ENCODE results near the gene YEATS2. TPM values are rescaled to one million over a fixed set of nuclear protein-coding genes. Genes with fewer than 3 reads are reported as not detected.

YEATS2 gene
- total RNA-seq, 2 experiments from 2014 or later: 68.2 to 77.2 TPM

GRCh38 chr3:183718012-183718411 lies 20.4 kb downstream of the YEATS2 start:
- ChIA-PET CTCF (ENCODE audit: unreplicated experiment) (no interaction called here), POLR2A (interaction anchor here (0.6 to 0.8 kb wide), 5 partner anchors 9 to 183 kb away, joined by 3 to 4 read pairs (median 3); no protein-coding TSS in a partner anchor)
- no peaks in the 10 kb centered on the region for H3K4me1 ChIP-seq (ENCODE audit: insufficient read depth, low read length, poor library complexity, severe bottlenecking)
- H3K4me3 ChIP-seq (ENCODE audit: low read depth, low read length, poor library complexity, severe bottlenecking): no peak overlapping the region
- no peak overlapping the region for H3K27ac ChIP-seq (ENCODE audit: low read depth, low read length, poor library complexity, severe bottlenecking)
- TF ChIP-seq CTCF (conservative IDR thresholded peaks at IDR 0.05; ENCODE audit: low read length): no peak
- no peak for TF ChIP-seq EZH2phosphoT487 (IDR thresholded peaks at IDR 0.05; ENCODE audit: borderline replicate concordance, low read depth, low read length)
- intact Hi-C loops (cut with micrococcal nuclease; ENCODE audit: unreplicated experiment): no loop called here
- peaks cover 88% of the 10 kb centered on the region for H3K36me3 ChIP-seq (ENCODE audit: insufficient read depth, low read length)
- no TSS peak for BruUV-seq (replicated peaks)
- peaks cover 43% of the 10 kb centered on the region for H3K79me2 ChIP-seq (ENCODE audit: insufficient read depth, low read depth, low read length)
- H2AFZ ChIP-seq (ENCODE audit: low read length): no peak overlapping the region
- no peaks in the 10 kb centered on the region for H4K20me1 ChIP-seq (ENCODE audit: insufficient read depth, low read length)
- H3K9me3 ChIP-seq (ENCODE audit: low read length): no peaks in the 10 kb centered on the region
- no peaks in the 10 kb centered on the region for H3K9me2 ChIP-seq (ENCODE audit: insufficient read depth, low read length)
- DNase-seq (ENCODE audit: low spot score): no peak
- no peak overlapping the region for H3K4me2 ChIP-seq (ENCODE audit: low read length)

GRCh38 chr3:183725387-183725786 lies 27.8 kb downstream of the YEATS2 start:
- no peak overlapping the region for H3K4me3 ChIP-seq (ENCODE audit: low read depth, low read length, poor library complexity, severe bottlenecking)
- H3K27ac ChIP-seq (ENCODE audit: low read depth, low read length, poor library complexity, severe bottlenecking): no peak overlapping the region
- no peaks in the 10 kb centered on the region for H4K20me1 ChIP-seq (ENCODE audit: insufficient read depth, low read length)
- H3K9me2 ChIP-seq (ENCODE audit: insufficient read depth, low read length): no peaks in the 10 kb centered on the region
- H3K4me2 ChIP-seq (ENCODE audit: low read length): no peak overlapping the region
- H3K79me2 ChIP-seq (ENCODE audit: insufficient read depth, low read depth, low read length): 0 out of 2 replicates have a peak, but pooled peaks cover 4% of the 10 kb centered on the region
- TF ChIP-seq CTCF (conservative IDR thresholded peaks at IDR 0.05; ENCODE audit: low read length) (no peak), EZH2phosphoT487 (IDR thresholded peaks at IDR 0.05; ENCODE audit: borderline replicate concordance, low read depth, low read length) (no peak)
- ChIA-PET POLR2A (interaction anchor here (0.6 kb wide), 1 partner anchor 151 kb away, joined by 5 read pairs; no protein-coding TSS in a partner anchor), CTCF (ENCODE audit: unreplicated experiment) (no interaction called here)
- H3K36me3 ChIP-seq (ENCODE audit: insufficient read depth, low read length): peaks cover 99% of the 10 kb centered on the region
- H3K4me1 ChIP-seq (ENCODE audit: insufficient read depth, low read length, poor library complexity, severe bottlenecking): no peaks in the 10 kb centered on the region
- BruUV-seq (replicated peaks): no TSS peak
- intact Hi-C loops (cut with micrococcal nuclease; ENCODE audit: unreplicated experiment): no loop called here
- no peak for DNase-seq (ENCODE audit: low spot score)
- no peaks in the 10 kb centered on the region for H3K9me3 ChIP-seq (ENCODE audit: low read length)
- H2AFZ ChIP-seq (ENCODE audit: low read length): no peak overlapping the region

- H3K4me2 ChIP-seq (ENCODE audit: low read length): no peak overlapping the region
- POLR2A ChIA-PET: interaction anchor here (0.6 to 1.2 kb wide), 5 partner anchors 12 to 38 kb away, joined by 3 read pairs; no protein-coding TSS in a partner anchor
- H3K79me2 ChIP-seq (ENCODE audit: insufficient read depth, low read depth, low read length): 0 out of 2 replicates have a peak, but pooled peaks cover 4% of the 10 kb centered on the region
- no TSS peak for BruUV-seq (replicated peaks)
- H3K4me1 ChIP-seq (ENCODE audit: insufficient read depth, low read length, poor library complexity, severe bottlenecking): no peaks in the 10 kb centered on the region
- no peak overlapping the region for H3K27ac ChIP-seq (ENCODE audit: low read depth, low read length, poor library complexity, severe bottlenecking)
- H3K4me3 ChIP-seq (ENCODE audit: low read depth, low read length, poor library complexity, severe bottlenecking): no peak overlapping the region
- intact Hi-C loops (cut with micrococcal nuclease; ENCODE audit: unreplicated experiment): no loop called here
- CTCF ChIA-PET (ENCODE audit: unreplicated experiment): no interaction called here
- no peaks in the 10 kb centered on the region for H3K9me3 ChIP-seq (ENCODE audit: low read length)
- H2AFZ ChIP-seq (ENCODE audit: low read length): no peak overlapping the region
- H4K20me1 ChIP-seq (ENCODE audit: insufficient read depth, low read length): 0 out of 2 replicates have a peak, but pooled peaks cover 4% of the 10 kb centered on the region
- TF ChIP-seq EZH2phosphoT487 (IDR thresholded peaks at IDR 0.05; ENCODE audit: borderline replicate concordance, low read depth, low read length) (no peak), CTCF (conservative IDR thresholded peaks at IDR 0.05; ENCODE audit: low read length) (no peak)
- no peak for DNase-seq (ENCODE audit: low spot score)
- H3K36me3 ChIP-seq (ENCODE audit: insufficient read depth, low read length): peaks cover 97% of the 10 kb centered on the region
- H3K9me2 ChIP-seq (ENCODE audit: insufficient read depth, low read length): no peaks in the 10 kb centered on the region
These were observed 30.6 kb downstream of the YEATS2 start for GRCh38 chr3:183728204-183728603.

Data from OCI-LY7 (cell line).